CD4-positive, alpha-beta T cell treated with Interleukin-10 for 1 hour (primary cell): ENCODE measurements around the gene MARCHF9.

Source experiments
- DNase-seq: peaks from one replicate; pipeline ENCODE4 v3.0.0-alpha.2; 2020

The MARCHF9 gene

GRCh38 chr12:57739387-57739786 is 15.5 kb upstream of the MARCHF9 start:
- DNase-seq = no peak

GRCh38 chr12:57739914-57740538 is 14.9 kb upstream of the MARCHF9 start:
- no peak for DNase-seq

- DNase-seq = peak; percentile 89
Observed at GRCh38 chr12:57740656-57741412, 14.1 kb upstream of the MARCHF9 start.

- no peak for DNase-seq
Observed at GRCh38 chr12:57741413-57741789, 13.5 kb upstream of the MARCHF9 start.

- DNase-seq = peak; percentile 90
Observed at GRCh38 chr12:57741844-57742738, 12.8 kb upstream of the MARCHF9 start.

- DNase-seq = no peak
Observed at GRCh38 chr12:57743769-57744168, 11.1 kb upstream of the MARCHF9 start.

GRCh38 chr12:57744194-57744776 is 10.6 kb upstream of the MARCHF9 start:
- peak; percentile 87 for DNase-seq

GRCh38 chr12:57744777-57745484 is 10.0 kb upstream of the MARCHF9 start, which contains the start of gene TSPAN31:
Gene TSPAN31 (plus strand): TSS chr12:57745039. CDS start chr12:57745155, 116 bp downstream.
- peak; percentile 96 for DNase-seq

GRCh38 chr12:57745485-57745881 is 9.4 kb upstream of the MARCHF9 start:
- DNase-seq = no peak

- no peak for DNase-seq
Observed at GRCh38 chr12:57746025-57746424, 8.9 kb upstream of the MARCHF9 start.

GRCh38 chr12:57749061-57749460 is 5.8 kb upstream of the MARCHF9 start:
- DNase-seq = no peak

GRCh38 chr12:57750561-57751431 is 4.1 kb upstream of the MARCHF9 start:
- no peak for DNase-seq

GRCh38 chr12:57751432-57751787 is 3.5 kb upstream of the MARCHF9 start:
- DNase-seq = no peak

- DNase-seq = peak; percentile 99
Observed at GRCh38 chr12:57751788-57752667, 2.9 kb upstream of the MARCHF9 start, which contains the start of gene CDK4. Gene CDK4 (minus strand): TSS chr12:57752310. CDS start chr12:57751717, 593 bp downstream.

GRCh38 chr12:57752668-57753000 is 2.3 kb upstream of the MARCHF9 start:
- no peak for DNase-seq

- no peak for DNase-seq
Observed at GRCh38 chr12:57753756-57754337, 1.1 kb upstream of the MARCHF9 start.

GRCh38 chr12:57755194-57755453 is 221 bp downstream of the MARCHF9 start:
- no peak for DNase-seq

- DNase-seq = peak; percentile 54
Observed at GRCh38 chr12:57755454-57756372, 810 bp downstream of the MARCHF9 start.
